HG02852 (cell line): ENCODE data around the gene SLC25A28.
"Not testable (repeated sequence)": the region's sequence is repeated elsewhere in the genome, so short reads cannot be mapped to it uniquely, and the experiment has no call there.

Source experiments
- ATAC-seq: cut with Tn5 transposase; IDR thresholded peaks from one replicate; pipeline ENCODE4 v1.9.1; 2021; ENCODE audit warnings: mild to moderate bottlenecking, moderate library complexity; ENCODE audit not compliant: unreplicated experiment

Gene SLC25A28

DNA sequence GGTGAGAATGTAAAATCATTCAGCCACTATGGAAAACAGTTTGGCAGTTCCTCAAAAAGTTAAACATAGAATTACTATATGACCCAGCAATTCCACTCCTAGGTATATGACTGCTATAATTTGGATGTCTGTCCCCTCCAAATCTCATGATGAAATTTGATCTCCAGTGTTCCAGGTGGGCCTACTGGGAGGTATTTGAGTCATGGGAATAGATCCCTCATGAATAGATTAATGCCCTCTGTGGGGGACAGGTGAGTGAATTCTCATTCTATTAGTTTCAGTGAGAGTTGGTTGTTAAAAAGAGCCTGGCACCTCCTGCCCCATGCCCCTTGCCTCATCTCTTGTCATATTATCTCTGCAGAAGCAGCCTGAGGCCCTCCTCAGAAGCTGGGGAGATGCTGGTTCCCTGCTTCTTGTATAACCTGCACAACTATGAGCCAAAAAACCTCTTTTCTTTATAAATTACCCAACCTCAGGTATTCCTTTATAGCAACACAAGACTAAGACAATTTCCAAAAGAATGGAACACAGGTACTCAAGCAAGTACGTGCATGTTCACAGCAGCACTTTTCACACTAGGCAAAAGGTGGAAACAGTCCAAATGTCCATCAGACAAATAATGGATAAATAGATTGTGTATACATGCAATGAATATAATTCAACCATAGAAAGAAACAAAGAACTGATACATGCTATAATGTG is 8.8 kb upstream of the SLC25A28 start:
- ATAC-seq = no peak

DNA sequence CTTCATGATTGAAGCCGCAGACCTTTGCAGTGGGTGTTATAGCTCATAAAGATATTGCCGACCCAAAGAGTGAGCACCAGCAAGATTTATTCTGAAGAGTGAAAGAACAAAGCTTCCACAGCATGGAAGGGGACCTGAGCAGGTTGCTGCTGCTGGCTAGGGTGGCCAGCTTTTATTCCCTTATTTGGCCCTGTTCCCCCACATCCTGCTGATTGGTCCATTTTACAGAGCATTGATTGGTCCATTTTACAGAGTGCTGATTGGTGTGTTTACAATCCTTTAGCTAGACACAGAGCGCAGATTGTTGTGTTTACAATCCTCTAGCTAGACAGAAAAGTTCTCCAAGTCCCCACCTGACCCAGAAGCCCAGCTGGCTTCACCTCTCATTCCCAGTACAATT is 4.9 kb upstream of the SLC25A28 start:
- ATAC-seq = not testable (repeated sequence)

- ATAC-seq = no peak
These were observed 3.7 kb upstream of the SLC25A28 start for GRCh38 chr10:99623919-99624318.

DNA sequence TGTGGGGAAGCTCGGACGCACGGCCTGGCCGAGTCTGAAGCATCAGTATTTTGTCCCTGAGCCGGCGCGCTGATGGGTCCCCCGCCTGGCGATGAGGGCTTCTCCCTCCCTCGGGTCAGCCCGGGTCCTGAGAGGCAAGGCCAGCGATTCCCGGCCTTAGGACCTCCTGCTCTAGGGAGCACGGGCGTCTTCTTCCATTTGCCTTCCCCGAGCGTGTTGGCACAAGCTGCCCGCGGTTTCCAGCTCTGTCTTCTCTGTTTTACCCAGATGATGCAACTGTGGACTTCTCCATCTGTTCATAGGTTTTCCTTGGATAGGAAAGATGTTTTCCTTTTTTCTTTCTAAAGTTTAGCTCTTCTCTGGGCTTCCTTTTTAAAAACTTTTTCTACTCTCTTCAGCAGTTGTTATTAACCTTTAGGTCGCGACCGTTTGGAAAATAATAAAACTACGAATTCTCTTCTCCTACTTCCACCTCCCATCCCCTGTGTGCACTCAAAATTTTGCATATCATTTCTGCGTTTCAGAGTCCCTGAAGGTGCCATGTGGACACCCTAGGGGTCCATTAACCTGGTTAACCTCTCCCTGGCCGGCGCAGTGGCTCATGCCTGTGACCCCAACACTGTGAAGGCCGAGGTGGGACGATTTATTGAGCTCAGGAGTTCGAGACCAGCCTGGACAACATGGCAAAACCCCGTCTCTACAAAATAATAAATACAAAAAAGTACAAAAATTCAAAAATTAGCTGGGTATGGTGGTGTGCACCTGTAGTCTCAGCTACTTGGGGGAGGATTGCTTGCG is 1.4 kb upstream of the SLC25A28 start:
- no peak for ATAC-seq

DNA sequence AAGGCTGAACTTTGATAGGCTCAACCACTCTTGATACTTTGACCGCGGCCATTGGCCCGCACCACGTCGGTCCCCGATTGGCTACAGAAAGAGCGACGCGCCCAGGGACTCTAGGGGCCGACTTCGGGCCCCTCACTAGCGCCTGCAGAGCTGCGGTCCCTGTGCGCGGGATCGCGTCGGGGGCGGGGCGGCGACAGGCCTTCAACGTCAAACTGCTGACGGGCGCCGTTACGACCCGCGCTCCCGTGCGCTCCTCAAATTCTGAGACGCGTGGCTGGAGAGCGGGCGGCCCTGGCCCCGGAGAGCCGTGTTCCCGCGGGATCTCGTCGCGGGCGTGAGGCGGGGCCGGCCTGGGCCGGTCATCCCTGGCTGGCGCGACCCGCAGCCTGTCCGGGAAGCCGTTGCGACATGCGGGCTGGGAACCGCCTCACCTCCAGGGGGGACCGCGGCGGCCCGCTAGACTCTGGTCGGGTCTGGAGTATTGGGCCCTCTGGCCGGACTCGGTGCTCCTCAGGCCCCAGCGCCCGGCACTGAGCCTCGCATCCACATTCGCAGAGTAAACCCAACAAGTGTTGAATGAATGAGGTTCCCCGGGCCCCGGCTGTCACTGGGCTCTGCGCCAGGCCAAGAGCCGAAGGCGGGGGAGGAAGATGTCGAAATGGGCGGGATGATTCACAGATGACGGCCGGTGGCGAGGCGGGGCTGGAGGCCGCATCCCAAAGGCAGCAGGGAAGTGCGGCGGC is 643 bp upstream of the SLC25A28 start:
- peak; percentile 83 for ATAC-seq

- ATAC-seq = no peak
These were observed 994 bp downstream of the SLC25A28 start for GRCh38 chr10:99619090-99619800.

- ATAC-seq = no peak
These were observed 2.5 kb downstream of the SLC25A28 start for GRCh38 chr10:99617696-99618095.

- ATAC-seq = no peak
These were observed 4.8 kb downstream of the SLC25A28 start for GRCh38 chr10:99615426-99615825.

GRCh38 chr10:99612167-99612831 is 7.9 kb downstream of the SLC25A28 start:
- ATAC-seq = peak; percentile 71

- ATAC-seq = no peak
These were observed 8.9 kb downstream of the SLC25A28 start for GRCh38 chr10:99611326-99611725.

DNA sequence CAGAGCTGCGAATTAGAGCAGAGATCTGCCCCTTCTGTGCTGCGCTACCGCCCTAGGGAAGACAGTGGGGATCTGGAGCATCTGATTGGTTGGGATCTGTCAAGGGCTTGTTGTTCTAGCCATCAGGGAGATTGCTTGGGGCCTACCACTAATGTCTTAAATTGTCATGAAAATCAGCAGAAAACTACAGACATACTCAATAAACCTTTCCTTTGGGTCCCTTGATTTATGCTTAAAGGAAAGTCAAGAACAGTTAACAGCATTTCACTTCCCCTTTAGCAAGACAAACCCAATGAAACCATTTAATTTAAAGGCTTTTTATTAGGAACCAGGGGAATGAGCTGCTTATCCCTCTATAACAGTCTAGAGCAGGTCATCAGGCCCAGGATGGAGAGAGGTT is 10.0 kb downstream of the SLC25A28 start:
- ATAC-seq = no peak

DNA sequence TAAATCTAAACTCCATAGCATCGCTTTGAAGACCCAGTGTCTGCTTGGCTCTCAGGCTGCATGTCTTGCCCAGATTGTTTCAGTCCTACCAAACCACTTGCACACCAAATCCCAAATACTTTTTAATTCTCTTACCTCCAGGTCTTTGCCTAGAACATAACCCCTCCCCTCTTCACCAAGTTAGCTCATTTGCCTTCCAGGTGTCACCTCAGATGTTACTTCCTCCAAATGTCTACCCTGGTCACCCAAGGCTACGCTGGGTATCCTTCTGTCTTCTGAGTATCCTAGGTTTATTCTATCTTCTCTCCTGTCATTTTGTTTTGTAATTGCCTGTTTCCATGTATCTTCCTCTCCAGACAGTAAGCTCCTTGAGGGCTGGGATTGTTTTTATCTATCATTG is 11.1 kb downstream of the SLC25A28 start:
- ATAC-seq = no peak

GRCh38 chr10:99605351-99605750 is 14.9 kb downstream of the SLC25A28 start:
- ATAC-seq = no peak

DNA sequence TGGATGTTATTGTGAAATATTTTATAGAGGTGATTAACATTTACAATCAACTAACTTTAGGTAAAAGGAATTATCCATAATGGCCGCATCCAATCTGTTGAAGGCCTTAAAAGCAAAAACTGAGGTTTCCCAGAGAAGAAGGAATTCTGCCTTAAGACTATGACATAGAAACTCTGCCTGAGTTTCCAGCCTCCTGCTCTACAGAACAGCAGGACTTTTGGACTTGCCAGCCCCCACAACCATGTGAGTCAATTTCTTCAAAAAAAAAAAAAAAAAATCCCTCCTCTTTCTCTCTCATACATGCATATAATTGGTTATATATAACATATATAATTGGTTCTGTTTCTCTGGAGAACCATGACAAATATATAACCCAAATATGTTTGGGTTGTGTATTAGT is 15.4 kb downstream of the SLC25A28 start:
- no peak for ATAC-seq

GRCh38 chr10:99598781-99599509 is 21.3 kb downstream of the SLC25A28 start:
- peak; percentile 74 for ATAC-seq

GRCh38 chr10:99598011-99598410 is 22.2 kb downstream of the SLC25A28 start:
- no peak for ATAC-seq

DNA sequence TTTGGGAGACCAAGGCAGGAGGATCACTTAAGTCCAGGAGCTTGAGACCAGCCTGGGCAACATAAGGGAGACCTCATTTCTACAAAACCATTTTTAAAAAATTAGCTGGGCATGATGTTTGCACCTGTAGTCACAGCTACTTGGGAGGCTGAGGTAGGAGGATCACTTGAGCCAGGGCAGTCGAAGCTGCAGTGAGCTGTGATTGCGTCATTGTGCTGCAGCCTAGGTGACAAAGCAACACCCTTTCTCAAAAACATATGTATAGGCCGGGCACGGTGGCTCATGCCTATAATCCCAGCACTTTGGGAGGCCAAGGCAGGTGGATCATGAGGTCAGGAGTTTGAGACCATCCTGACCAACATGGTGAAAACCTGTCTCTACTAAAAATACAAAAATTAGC is 23.5 kb downstream of the SLC25A28 start:
- ATAC-seq = not testable (repeated sequence)

DNA sequence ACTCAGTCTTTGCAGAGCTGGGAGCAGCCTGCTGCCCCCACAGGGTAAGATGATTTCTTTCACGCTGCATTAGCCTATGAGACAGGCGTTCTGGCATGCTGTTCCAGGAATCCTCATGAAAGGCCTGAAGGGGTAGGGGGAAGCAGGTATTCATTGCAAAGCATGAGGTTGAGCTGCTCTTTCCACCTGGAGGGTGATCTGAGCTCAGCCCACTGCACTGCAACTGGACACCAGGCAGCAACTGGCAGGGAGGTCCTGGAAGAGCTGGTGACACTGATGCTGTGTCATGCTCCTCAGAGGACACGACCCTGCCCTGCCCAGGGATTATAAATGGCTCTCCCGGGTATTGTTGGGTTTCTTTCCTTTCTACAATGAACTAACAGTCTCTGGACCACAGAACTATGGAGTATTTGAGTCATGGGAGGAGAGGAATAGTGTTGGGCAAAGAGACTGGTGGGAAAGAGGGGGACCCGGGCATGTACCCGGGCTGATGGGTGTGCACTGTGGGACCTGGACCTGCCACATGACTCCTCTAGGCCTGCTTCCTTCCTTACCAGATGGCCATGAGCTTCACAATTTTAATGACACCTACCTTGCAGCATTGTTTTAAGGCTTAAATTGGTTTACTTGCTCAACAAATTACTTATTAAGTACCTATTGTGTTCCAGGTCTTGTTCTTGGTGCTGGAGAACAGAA is 24.3 kb downstream of the SLC25A28 start:
- no peak for ATAC-seq

- no peak for ATAC-seq
These were observed 25.0 kb downstream of the SLC25A28 start for GRCh38 chr10:99595236-99595635.
